WTC11 (cell line): ENCODE results near the gene PRPH. TPM values are rescaled to one million over a fixed set of nuclear protein-coding genes. Genes with fewer than 3 reads are reported as not detected.
"Not testable (repeated sequence)": the region's sequence is repeated elsewhere in the genome, so short reads cannot be mapped to it uniquely, and the experiment has no call there.

Source experiments
- ATAC-seq: fragments of 200-7000 bp; cut with Tn5 transposase; 2 replicates; pipeline ENCODE4 v1.10.0; 2021; ENCODE audit warnings: mild to moderate bottlenecking, moderate library complexity
- CTCF ChIA-PET: fragments of 300-600 bp; sonication (Branson Sonifier 250); formaldehyde crosslinking; loops from one replicate; lab custom pipeline; 2021; ENCODE audit warnings: antibody characterized with exemption; lab: Charles Lee
- POLR2A ChIA-PET: fragments of 350-600 bp; sonication (Branson Sonifier 250); formaldehyde crosslinking; loops from one replicate; lab custom pipeline; 2021; ENCODE audit warnings: antibody characterized with exemption; lab: Charles Lee
- DNase-seq: peaks from one replicate; pipeline ENCODE4 v3.0.0; 2021; ENCODE audit warnings: low spot score
- H3K27ac Mint-ChIP-seq: 2 replicates; pipeline ENCODE4 v1.8.0; 2021; ENCODE audit warnings: mixed read lengths
- H3K27me3 Mint-ChIP-seq: 2 replicates; pipeline ENCODE4 v1.8.0; 2021; ENCODE audit warnings: low read depth, mild to moderate bottlenecking, moderate library complexity, mixed read lengths
- H3K36me3 Mint-ChIP-seq: 2 replicates; pipeline ENCODE4 v1.8.0; 2021; ENCODE audit warnings: mixed read lengths
- H3K4me1 Mint-ChIP-seq: 2 replicates; pipeline ENCODE4 v1.8.0; 2022; ENCODE audit warnings: mixed read lengths
- H3K4me3 Mint-ChIP-seq: 2 replicates; pipeline ENCODE4 v1.8.0; 2021; ENCODE audit warnings: mild to moderate bottlenecking, moderate library complexity, mixed read lengths
- H3K9me3 Mint-ChIP-seq: 2 replicates; pipeline ENCODE4 v1.8.0; 2021; ENCODE audit warnings: mixed read lengths
- ATF1 ChIP-seq: sonication (generic); formaldehyde crosslinking; IDR thresholded peaks from 2 replicates; pipeline ENCODE4 v1.8.1; 2023; ENCODE audit warnings: mild to moderate bottlenecking, moderate library complexity, missing genetic modification reagents
- EMX1 ChIP-seq: fragments of 250-450 bp; sonication (Bioruptor Pico); IDR thresholded peaks from 2 replicates; pipeline ENCODE4 v1.8.0; 2021; ENCODE audit warnings: mild to moderate bottlenecking
- ESRRA ChIP-seq: sonication (generic); formaldehyde crosslinking; IDR thresholded peaks from 2 replicates; pipeline ENCODE4 v1.8.1; 2022; ENCODE audit warnings: mild to moderate bottlenecking, missing genetic modification reagents, borderline replicate concordance
- FOXK1 ChIP-seq: sonication (generic); formaldehyde crosslinking; IDR thresholded peaks from 2 replicates; pipeline ENCODE4 v1.8.0; 2022; ENCODE audit warnings: mild to moderate bottlenecking, moderate library complexity, missing genetic modification reagents
- JAZF1 ChIP-seq: fragments of 250-450 bp; sonication (Bioruptor Pico); IDR thresholded peaks from 2 replicates; pipeline ENCODE4 v1.9.0; 2021; ENCODE audit warnings: moderate library complexity, mild to moderate bottlenecking, inconsistent platforms
- KAT7 ChIP-seq: sonication (generic); formaldehyde crosslinking; IDR thresholded peaks from 2 replicates; pipeline ENCODE4 v1.8.1; 2023; ENCODE audit warnings: missing genetic modification reagents, mild to moderate bottlenecking, borderline replicate concordance
- NR1H2 ChIP-seq: sonication (generic); formaldehyde crosslinking; IDR thresholded peaks from 2 replicates; pipeline ENCODE4 v1.9.0; 2021; ENCODE audit warnings: mild to moderate bottlenecking, moderate library complexity, missing genetic modification reagents
- RELA ChIP-seq: sonication (generic); formaldehyde crosslinking; IDR thresholded peaks from 2 replicates; pipeline ENCODE4 v1.8.1; 2022; ENCODE audit warnings: missing genetic modification reagents, mild to moderate bottlenecking, borderline replicate concordance
- SP1 ChIP-seq: sonication (generic); formaldehyde crosslinking; conservative IDR thresholded peaks from 2 replicates; pipeline ENCODE4 v1.8.1; 2022; ENCODE audit warnings: missing genetic modification reagents
- TEAD1 ChIP-seq: sonication (generic); formaldehyde crosslinking; IDR thresholded peaks from 2 replicates; pipeline ENCODE4 v1.8.0; 2022; ENCODE audit warnings: mild to moderate bottlenecking, missing genetic modification reagents
- ZBTB21 ChIP-seq: sonication (generic); formaldehyde crosslinking; IDR thresholded peaks from 2 replicates; pipeline ENCODE4 v1.8.1; 2023; ENCODE audit warnings: mild to moderate bottlenecking, missing genetic modification reagents, borderline replicate concordance
- ZNF219 ChIP-seq: sonication (generic); formaldehyde crosslinking; IDR thresholded peaks from 2 replicates; pipeline ENCODE4 v1.8.0; 2023; ENCODE audit warnings: missing genetic modification reagents, mild to moderate bottlenecking, borderline replicate concordance
- ZNF263 ChIP-seq: sonication (generic); formaldehyde crosslinking; IDR thresholded peaks from 2 replicates; pipeline ENCODE4 v1.8.1; 2022; ENCODE audit warnings: low read depth, mild to moderate bottlenecking, moderate library complexity, missing genetic modification reagents
- ZNF671 ChIP-seq: fragments of 250-450 bp; sonication (Bioruptor Pico); IDR thresholded peaks from 2 replicates; pipeline ENCODE4 v1.8.0; 2021; ENCODE audit warnings: mild to moderate bottlenecking
- total RNA-seq: library from RNA; stranded (reverse); gene quantifications from 3 replicates; pipeline ENCODE4 v1.2.3, GENCODE V29; 2021
- TF ChIP-seq, protein P1 (sequence below): sonication (generic); formaldehyde crosslinking; IDR thresholded peaks from 2 replicates; pipeline ENCODE4 v1.8.1; 2023; ENCODE audit warnings: mild to moderate bottlenecking, missing genetic modification reagents, moderate library complexity
- TF ChIP-seq, protein P2 (sequence below): fragments of 250-450 bp; sonication (Bioruptor Pico); IDR thresholded peaks from 2 replicates; pipeline ENCODE4 v1.9.0; 2021; ENCODE audit warnings: mild to moderate bottlenecking, borderline replicate concordance

Gene PRPH
- total RNA-seq, 1 experiment from 2014 or later: 2.4 TPM

DNA sequence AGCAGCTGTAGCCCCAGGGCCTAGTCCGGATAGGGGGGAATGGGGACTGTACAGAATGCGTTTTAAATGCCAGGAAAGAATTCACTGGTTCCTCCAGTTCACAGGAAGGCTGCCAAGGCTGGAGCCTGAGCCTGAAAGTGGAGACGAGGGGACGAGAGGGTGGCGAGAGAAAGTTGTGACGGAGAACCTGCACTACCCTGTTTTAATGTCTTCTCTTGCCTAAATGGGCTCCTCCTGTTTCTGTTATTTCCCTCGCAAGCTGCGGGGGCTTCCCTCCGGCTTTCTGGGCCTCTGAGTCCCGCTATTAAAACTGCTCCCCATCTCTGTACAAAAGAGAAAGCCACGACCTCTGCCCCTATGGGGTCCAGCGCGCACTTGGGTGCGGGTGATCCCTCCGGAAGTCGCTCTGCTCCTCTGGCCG is 37.5 kb downstream of the PRPH start (continued):
- TF ChIP-seq SP1 (CRISPR knock-in tag): no peak
- TF ChIP-seq JAZF1 (CRISPR knock-in tag): no peak
- TF ChIP-seq ZNF219 (CRISPR knock-in tag): no peak
- no peak for TF ChIP-seq ZBTB21
- no peak for TF ChIP-seq ZNF263 (CRISPR knock-in tag)
- TF ChIP-seq, protein P1, sequence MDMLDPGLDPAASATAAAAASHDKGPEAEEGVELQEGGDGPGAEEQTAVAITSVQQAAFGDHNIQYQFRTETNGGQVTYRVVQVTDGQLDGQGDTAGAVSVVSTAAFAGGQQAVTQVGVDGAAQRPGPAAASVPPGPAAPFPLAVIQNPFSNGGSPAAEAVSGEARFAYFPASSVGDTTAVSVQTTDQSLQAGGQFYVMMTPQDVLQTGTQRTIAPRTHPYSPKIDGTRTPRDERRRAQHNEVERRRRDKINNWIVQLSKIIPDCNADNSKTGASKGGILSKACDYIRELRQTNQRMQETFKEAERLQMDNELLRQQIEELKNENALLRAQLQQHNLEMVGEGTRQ: no peak
- no peak for TF ChIP-seq FOXK1 (CRISPR knock-in tag)
- no peak for TF ChIP-seq KAT7 (CRISPR knock-in tag)
- TF ChIP-seq RELA: no peak
- no peak for TF ChIP-seq ESRRA (CRISPR knock-in tag)
- TF ChIP-seq, protein P2, sequence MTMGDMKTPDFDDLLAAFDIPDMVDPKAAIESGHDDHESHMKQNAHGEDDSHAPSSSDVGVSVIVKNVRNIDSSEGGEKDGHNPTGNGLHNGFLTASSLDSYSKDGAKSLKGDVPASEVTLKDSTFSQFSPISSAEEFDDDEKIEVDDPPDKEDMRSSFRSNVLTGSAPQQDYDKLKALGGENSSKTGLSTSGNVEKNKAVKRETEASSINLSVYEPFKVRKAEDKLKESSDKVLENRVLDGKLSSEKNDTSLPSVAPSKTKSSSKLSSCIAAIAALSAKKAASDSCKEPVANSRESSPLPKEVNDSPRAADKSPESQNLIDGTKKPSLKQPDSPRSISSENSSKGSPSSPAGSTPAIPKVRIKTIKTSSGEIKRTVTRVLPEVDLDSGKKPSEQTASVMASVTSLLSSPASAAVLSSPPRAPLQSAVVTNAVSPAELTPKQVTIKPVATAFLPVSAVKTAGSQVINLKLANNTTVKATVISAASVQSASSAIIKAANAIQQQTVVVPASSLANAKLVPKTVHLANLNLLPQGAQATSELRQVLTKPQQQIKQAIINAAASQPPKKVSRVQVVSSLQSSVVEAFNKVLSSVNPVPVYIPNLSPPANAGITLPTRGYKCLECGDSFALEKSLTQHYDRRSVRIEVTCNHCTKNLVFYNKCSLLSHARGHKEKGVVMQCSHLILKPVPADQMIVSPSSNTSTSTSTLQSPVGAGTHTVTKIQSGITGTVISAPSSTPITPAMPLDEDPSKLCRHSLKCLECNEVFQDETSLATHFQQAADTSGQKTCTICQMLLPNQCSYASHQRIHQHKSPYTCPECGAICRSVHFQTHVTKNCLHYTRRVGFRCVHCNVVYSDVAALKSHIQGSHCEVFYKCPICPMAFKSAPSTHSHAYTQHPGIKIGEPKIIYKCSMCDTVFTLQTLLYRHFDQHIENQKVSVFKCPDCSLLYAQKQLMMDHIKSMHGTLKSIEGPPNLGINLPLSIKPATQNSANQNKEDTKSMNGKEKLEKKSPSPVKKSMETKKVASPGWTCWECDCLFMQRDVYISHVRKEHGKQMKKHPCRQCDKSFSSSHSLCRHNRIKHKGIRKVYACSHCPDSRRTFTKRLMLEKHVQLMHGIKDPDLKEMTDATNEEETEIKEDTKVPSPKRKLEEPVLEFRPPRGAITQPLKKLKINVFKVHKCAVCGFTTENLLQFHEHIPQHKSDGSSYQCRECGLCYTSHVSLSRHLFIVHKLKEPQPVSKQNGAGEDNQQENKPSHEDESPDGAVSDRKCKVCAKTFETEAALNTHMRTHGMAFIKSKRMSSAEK (CRISPR knock-in tag): no peak
- TF ChIP-seq ZNF671 (CRISPR knock-in tag): no peak
- TF ChIP-seq TEAD1 (CRISPR knock-in tag): no peak
- TF ChIP-seq NR1H2 (CRISPR knock-in tag): no peak

DNA sequence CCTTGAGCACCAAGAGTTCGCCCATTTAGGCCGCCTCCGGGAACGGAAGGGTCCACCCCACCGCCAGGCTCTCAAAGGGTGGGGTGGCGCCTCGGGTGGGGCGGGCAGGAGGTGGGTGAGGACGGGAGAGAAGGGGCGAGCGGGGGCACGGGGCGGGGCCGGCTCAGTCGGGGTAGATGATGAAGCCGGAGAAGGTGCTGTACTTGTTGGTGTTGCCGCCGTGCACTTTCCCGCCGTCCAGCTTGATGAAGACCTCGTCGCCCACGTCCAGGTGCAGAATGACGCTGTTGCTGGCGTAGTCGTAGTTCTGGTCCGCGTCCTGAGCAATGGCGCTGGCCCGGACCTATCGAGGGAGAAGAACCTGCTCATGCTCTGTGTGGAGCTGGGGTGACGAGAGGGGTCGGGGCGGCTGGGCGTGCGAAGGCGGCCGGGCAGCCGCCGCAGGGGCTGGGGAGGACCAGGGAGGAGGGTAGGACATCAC is 38.0 kb downstream of the PRPH start:
- peaks cover 66% of the 10 kb centered on the region for H3K27me3 Mint-ChIP-seq
- H3K4me1 Mint-ChIP-seq: peaks cover 28% of the 10 kb centered on the region
- no peak for DNase-seq
- peaks cover 14% of the 10 kb centered on the region for H3K36me3 Mint-ChIP-seq
- H3K9me3 Mint-ChIP-seq: no peaks in the 10 kb centered on the region
- H3K27ac Mint-ChIP-seq: no peak overlapping the region
- TF ChIP-seq TEAD1 (CRISPR knock-in tag): 0 out of 2 replicates have a peak, but pooled peaks have one; percentile 19
- no peak for TF ChIP-seq EMX1
- TF ChIP-seq ATF1 (CRISPR knock-in tag): 0 out of 2 replicates have a peak, but pooled peaks have one; percentile 38
- TF ChIP-seq ZNF263 (CRISPR knock-in tag): peak; percentile 47; the same call in 1 of the 2 replicates
- H3K4me3 Mint-ChIP-seq: peak overlapping the region; percentile 77
- peak; percentile 5 for ATAC-seq
- ChIA-PET POLR2A (interaction anchor here (0.6 to 2.9 kb wide), 3 partner anchors 9 to 82 kb away, joined by 3 to 19 read pairs (median 18); partner anchors contain the start of gene TROAP), CTCF (interaction anchor here (0.6 to 6.4 kb wide), 10 partner anchors 10 to 341 kb away, joined by 3 to 234 read pairs (median 25); partner anchors contain the start of genes DNAJC22, PRPH and TROAP)

DNA sequence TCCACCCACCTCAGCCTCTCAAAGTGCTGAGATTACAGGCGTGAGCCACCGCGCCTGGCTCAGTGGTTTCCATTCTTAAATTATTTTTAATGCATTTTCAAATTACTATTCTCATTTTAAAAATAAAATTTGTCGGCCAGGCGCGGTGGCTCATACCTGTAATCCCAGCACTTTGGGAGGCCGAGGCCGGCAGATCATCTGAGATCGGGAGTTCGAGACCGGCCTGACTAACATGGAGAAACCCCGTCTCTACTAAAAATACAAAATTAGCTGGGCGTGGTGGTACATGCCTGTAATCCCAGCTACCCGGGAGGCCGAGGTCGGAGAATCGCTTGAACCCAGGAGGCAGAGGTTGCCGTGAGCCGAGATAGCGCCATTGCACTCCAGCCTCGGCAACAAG is 38.8 kb downstream of the PRPH start:
- ATAC-seq, DNase-seq, H3K27ac Mint-ChIP-seq, H3K9me3 Mint-ChIP-seq: not testable (repeated sequence)
- Mint-ChIP-seq H3K4me3 (peak overlapping the region; percentile 77; the same call in 1 of the 2 replicates), H3K36me3 (peaks cover 13% of the 10 kb centered on the region; the same call in 1 of the 2 replicates), H3K4me1 (peaks cover 36% of the 10 kb centered on the region), H3K27me3 (peaks cover 74% of the 10 kb centered on the region)
- CTCF ChIA-PET: interaction anchor here (1.7 to 6.4 kb wide), 6 partner anchors 9 to 219 kb away, joined by 3 to 234 read pairs (median 98); partner anchors contain the start of genes DNAJC22, PRPH and TROAP
- POLR2A ChIA-PET: interaction anchor here (2.9 kb wide), 1 partner anchor 11 kb away, joined by 19 read pairs; the partner anchor contains the start of gene TROAP
